Measurements from ENCODE around the gene ARHGAP36.

Gene ARHGAP36

GRCh38 chrX:131061306-131061705 lies 3.2 kb downstream of the ARHGAP36 start:
- TF ChIP-seq POLR2AphosphoS5 (IDR thresholded peaks at IDR 0.05; ENCODE audit: low read depth, low read length) (no peak), SIN3A (IDR thresholded peaks at IDR 0.05; ENCODE audit: borderline replicate concordance, insufficient read depth, low read length) (no peak), FOXP2 (optimal IDR thresholded peaks at IDR 0.05; ENCODE audit: borderline replicate concordance, extremely low read depth, extremely low read length, insufficient read depth) (no peak), TAF1 (IDR thresholded peaks at IDR 0.05; ENCODE audit: borderline replicate concordance, insufficient read depth, low read length) (no peak), REST (IDR thresholded peaks at IDR 0.05; ENCODE audit: insufficient read depth in 1 of 2, low read depth in 2 of 2, low read length in 2 of 2) (no peak)

- no peak for TF ChIP-seq FOXP2 (optimal IDR thresholded peaks at IDR 0.05; ENCODE audit: borderline replicate concordance, extremely low read depth, extremely low read length, insufficient read depth)
- no peak for TF ChIP-seq SIN3A (IDR thresholded peaks at IDR 0.05; ENCODE audit: borderline replicate concordance, insufficient read depth, low read length)
- no peak for TF ChIP-seq REST (IDR thresholded peaks at IDR 0.05; ENCODE audit: insufficient read depth in 1 of 2, low read depth in 2 of 2, low read length in 2 of 2)
- no peak for TF ChIP-seq POLR2AphosphoS5 (IDR thresholded peaks at IDR 0.05; ENCODE audit: low read depth, low read length)
- no peak for TF ChIP-seq TAF1 (IDR thresholded peaks at IDR 0.05; ENCODE audit: borderline replicate concordance, insufficient read depth, low read length)
These were observed 5.5 kb downstream of the ARHGAP36 start for GRCh38 chrX:131063613-131064012.

- TF ChIP-seq REST (IDR thresholded peaks at IDR 0.05; ENCODE audit: insufficient read depth in 1 of 2, low read depth in 2 of 2, low read length in 2 of 2) = peak in 1 of 2 experiments; percentile 75; a peak in 2 of 4 replicates
- TF ChIP-seq FOXP2 (optimal IDR thresholded peaks at IDR 0.05; ENCODE audit: borderline replicate concordance, extremely low read depth, extremely low read length, insufficient read depth) = no peak
These were observed 8.1 kb downstream of the ARHGAP36 start for GRCh38 chrX:131066237-131066636.

GRCh38 chrX:131067216-131067615 lies 9.1 kb downstream of the ARHGAP36 start:
- no peak for TF ChIP-seq TAF1 (IDR thresholded peaks at IDR 0.05; ENCODE audit: borderline replicate concordance, insufficient read depth, low read length)
- no peak for TF ChIP-seq FOXP2 (optimal IDR thresholded peaks at IDR 0.05; ENCODE audit: borderline replicate concordance, extremely low read depth, extremely low read length, insufficient read depth)
- TF ChIP-seq SIN3A (IDR thresholded peaks at IDR 0.05; ENCODE audit: borderline replicate concordance, insufficient read depth, low read length) = no peak
- TF ChIP-seq REST (IDR thresholded peaks at IDR 0.05; ENCODE audit: insufficient read depth in 1 of 2, low read depth in 2 of 2, low read length in 2 of 2) = no peak
- TF ChIP-seq POLR2AphosphoS5 (IDR thresholded peaks at IDR 0.05; ENCODE audit: low read depth, low read length) = no peak
